Measurements from ENCODE around the gene PAMR1.

- TF ChIP-seq CTCF (IDR thresholded peaks at IDR 0.05): no peak
- TF ChIP-seq POLR2A (IDR thresholded peaks at IDR 0.05): no peak
These were observed 106.1 kb downstream of the PAMR1 start, which contains the start of gene SLC1A2 for GRCh38 chr11:35419184-35419829.
